ENCODE results near the gene INTS15.

The INTS15 gene

DNA sequence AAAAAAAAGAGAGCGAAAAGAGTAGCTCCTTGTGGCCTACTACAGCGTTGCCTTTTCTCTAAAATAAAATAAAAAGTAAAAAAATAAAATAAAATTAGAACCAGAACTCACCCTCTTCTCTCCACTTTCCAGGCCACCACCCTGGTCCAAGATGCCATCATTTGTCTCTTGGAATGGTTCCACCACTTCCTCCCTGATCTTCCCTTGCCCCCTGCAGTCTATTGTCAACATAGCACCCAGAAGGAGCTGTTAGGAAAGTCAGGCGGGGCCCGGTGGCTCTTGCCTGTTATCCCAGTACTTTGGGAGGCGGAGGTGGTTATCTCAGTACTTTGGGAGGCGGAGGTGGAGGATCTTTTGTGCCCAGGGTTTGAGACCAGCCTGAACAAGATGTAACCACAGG, 31.0 kb upstream of the INTS15 start:
- Histone ChIP-seq H3K4me3 (ENCODE audit: severe bottlenecking) (no peak overlapping the region), H3K9me3 (ENCODE audit: severe bottlenecking) (no peaks in the 10 kb centered on the region), H3K4me1 (ENCODE audit: insufficient read depth, poor library complexity, severe bottlenecking) (no peaks in the 10 kb centered on the region), H3K27ac (ENCODE audit: poor library complexity, severe bottlenecking) (no peak overlapping the region), H3K36me3 (ENCODE audit: low read depth) (no peaks in the 10 kb centered on the region), H3K27me3 (ENCODE audit: insufficient read depth, poor library complexity, severe bottlenecking) (no peaks in the 10 kb centered on the region)
- ATAC-seq (ENCODE audit: low read depth) = peak; percentile 73
- peak; percentile 57 for TF ChIP-seq CTCF (IDR thresholded peaks at IDR 0.05; ENCODE audit: poor library complexity, severe bottlenecking)
- DNase-seq (ENCODE audit: low spot score) = no peak

GRCh38 chr7:6559896-6560295, 29.9 kb upstream of the INTS15 start:
- no peak for DNase-seq (ENCODE audit: low spot score)
- TF ChIP-seq CTCF (IDR thresholded peaks at IDR 0.05; ENCODE audit: poor library complexity, severe bottlenecking) = no peak

DNA sequence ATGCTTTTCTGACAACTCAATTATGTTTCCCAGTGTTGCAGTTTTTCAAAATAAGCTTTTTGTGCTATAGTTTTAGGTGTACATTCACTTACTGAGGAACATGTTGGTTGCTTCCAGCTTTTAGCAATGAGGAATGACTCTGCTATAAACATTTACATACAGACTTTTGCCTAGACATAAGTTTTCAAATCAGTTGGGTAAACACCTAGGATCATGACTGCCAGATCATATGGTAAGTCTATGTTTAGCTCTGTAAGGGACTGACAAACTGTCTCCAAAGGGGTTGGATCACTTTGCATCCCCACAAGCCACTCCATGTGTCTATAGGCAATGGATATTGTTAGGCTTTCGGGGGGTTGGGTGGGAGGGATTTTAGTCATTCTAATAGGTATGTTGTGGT, 27.7 kb upstream of the INTS15 start:
- H3K4me3 ChIP-seq (ENCODE audit: severe bottlenecking) = no peak overlapping the region

More at GRCh38 chr7:6559896-6560295, 29.9 kb upstream of the INTS15 start:
- Histone ChIP-seq H3K9me3 (ENCODE audit: severe bottlenecking) (no peaks in the 10 kb centered on the region), H3K4me1 (ENCODE audit: insufficient read depth, poor library complexity, severe bottlenecking) (no peaks in the 10 kb centered on the region), H3K27me3 (ENCODE audit: insufficient read depth, poor library complexity, severe bottlenecking) (no peaks in the 10 kb centered on the region), H3K27ac (ENCODE audit: poor library complexity, severe bottlenecking) (no peak overlapping the region), H3K36me3 (ENCODE audit: low read depth) (no peaks in the 10 kb centered on the region), H3K4me3 (ENCODE audit: severe bottlenecking) (no peak overlapping the region)
- no peak for ATAC-seq (ENCODE audit: low read depth)

GRCh38 chr7:6563936-6564770, 25.7 kb upstream of the INTS15 start:
- H3K36me3 ChIP-seq (ENCODE audit: low read depth) = no peaks in the 10 kb centered on the region
- no peaks in the 10 kb centered on the region for H3K27me3 ChIP-seq (ENCODE audit: insufficient read depth, poor library complexity, severe bottlenecking)
- DNase-seq (ENCODE audit: low spot score) (no peak), ATAC-seq (ENCODE audit: low read depth) (no peak)
- no peaks in the 10 kb centered on the region for H3K9me3 ChIP-seq (ENCODE audit: severe bottlenecking)
- H3K4me1 ChIP-seq (ENCODE audit: insufficient read depth, poor library complexity, severe bottlenecking) = no peaks in the 10 kb centered on the region
- no peak overlapping the region for H3K4me3 ChIP-seq (ENCODE audit: severe bottlenecking)
- H3K27ac ChIP-seq (ENCODE audit: poor library complexity, severe bottlenecking) = no peak overlapping the region
- no peak for TF ChIP-seq CTCF (IDR thresholded peaks at IDR 0.05; ENCODE audit: poor library complexity, severe bottlenecking)

More for the DNA sequence above, 27.7 kb upstream of the INTS15 start:
- Histone ChIP-seq H3K4me1 (ENCODE audit: insufficient read depth, poor library complexity, severe bottlenecking) (no peaks in the 10 kb centered on the region), H3K9me3 (ENCODE audit: severe bottlenecking) (no peaks in the 10 kb centered on the region), H3K27me3 (ENCODE audit: insufficient read depth, poor library complexity, severe bottlenecking) (no peaks in the 10 kb centered on the region), H3K27ac (ENCODE audit: poor library complexity, severe bottlenecking) (no peak overlapping the region), H3K36me3 (ENCODE audit: low read depth) (no peaks in the 10 kb centered on the region)
- ATAC-seq (ENCODE audit: low read depth) (no peak), DNase-seq (ENCODE audit: low spot score) (no peak)
- TF ChIP-seq CTCF (IDR thresholded peaks at IDR 0.05; ENCODE audit: poor library complexity, severe bottlenecking) = no peak

- H3K27ac ChIP-seq (ENCODE audit: poor library complexity, severe bottlenecking) = no peak overlapping the region
- ATAC-seq (ENCODE audit: low read depth) (no peak), DNase-seq (ENCODE audit: low spot score) (no peak)
- H3K36me3 ChIP-seq (ENCODE audit: low read depth) = no peaks in the 10 kb centered on the region
- H3K9me3 ChIP-seq (ENCODE audit: severe bottlenecking) = no peaks in the 10 kb centered on the region
- H3K27me3 ChIP-seq (ENCODE audit: insufficient read depth, poor library complexity, severe bottlenecking) = no peaks in the 10 kb centered on the region
- H3K4me1 ChIP-seq (ENCODE audit: insufficient read depth, poor library complexity, severe bottlenecking) = no peaks in the 10 kb centered on the region
- H3K4me3 ChIP-seq (ENCODE audit: severe bottlenecking) = no peak overlapping the region
- no peak for TF ChIP-seq CTCF (IDR thresholded peaks at IDR 0.05; ENCODE audit: poor library complexity, severe bottlenecking)
These were observed 24.2 kb upstream of the INTS15 start for GRCh38 chr7:6565655-6566054.

Measured in RWPE2 (cell line).